ENCODE results near the gene SNX30.

GRCh38 chr9:112783551-112783954 lies 33.0 kb downstream of the SNX30 start:
- TF ChIP-seq CTCF (IDR thresholded peaks at IDR 0.05; ENCODE audit: poor library complexity): no peak
- TF ChIP-seq EZH2 (IDR thresholded peaks at IDR 0.05; ENCODE audit: borderline replicate concordance): no peak

Data from hepatocyte (in vitro differentiated cells).